ENCODE measurements around the gene TMC2.

DNA sequence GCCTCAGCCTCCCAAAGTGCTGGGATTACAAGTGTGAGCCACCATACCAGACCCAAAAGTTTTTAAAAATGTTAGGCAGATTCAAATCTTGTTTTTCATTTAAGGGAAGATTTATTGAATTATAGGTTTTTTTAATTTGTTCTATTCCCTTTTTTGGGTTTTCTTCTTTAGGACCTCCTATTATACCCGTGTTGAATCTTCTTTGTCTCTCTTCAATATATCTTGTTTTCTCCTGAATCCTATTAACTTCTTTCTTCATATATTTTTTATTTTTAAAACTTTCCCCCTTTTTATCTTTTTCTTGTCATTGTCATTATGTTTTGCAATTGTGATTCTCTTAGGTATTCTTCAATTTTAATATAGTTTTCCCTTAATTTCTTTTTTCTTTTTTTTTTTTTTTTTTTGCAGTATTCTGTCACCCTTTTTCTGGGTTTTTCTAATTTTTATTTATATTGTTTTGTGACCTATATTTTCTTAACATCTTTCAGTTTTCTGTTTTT, 70.2 kb downstream of the TMC2 start:
- TF ChIP-seq, protein P1, sequence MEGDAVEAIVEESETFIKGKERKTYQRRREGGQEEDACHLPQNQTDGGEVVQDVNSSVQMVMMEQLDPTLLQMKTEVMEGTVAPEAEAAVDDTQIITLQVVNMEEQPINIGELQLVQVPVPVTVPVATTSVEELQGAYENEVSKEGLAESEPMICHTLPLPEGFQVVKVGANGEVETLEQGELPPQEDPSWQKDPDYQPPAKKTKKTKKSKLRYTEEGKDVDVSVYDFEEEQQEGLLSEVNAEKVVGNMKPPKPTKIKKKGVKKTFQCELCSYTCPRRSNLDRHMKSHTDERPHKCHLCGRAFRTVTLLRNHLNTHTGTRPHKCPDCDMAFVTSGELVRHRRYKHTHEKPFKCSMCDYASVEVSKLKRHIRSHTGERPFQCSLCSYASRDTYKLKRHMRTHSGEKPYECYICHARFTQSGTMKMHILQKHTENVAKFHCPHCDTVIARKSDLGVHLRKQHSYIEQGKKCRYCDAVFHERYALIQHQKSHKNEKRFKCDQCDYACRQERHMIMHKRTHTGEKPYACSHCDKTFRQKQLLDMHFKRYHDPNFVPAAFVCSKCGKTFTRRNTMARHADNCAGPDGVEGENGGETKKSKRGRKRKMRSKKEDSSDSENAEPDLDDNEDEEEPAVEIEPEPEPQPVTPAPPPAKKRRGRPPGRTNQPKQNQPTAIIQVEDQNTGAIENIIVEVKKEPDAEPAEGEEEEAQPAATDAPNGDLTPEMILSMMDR (IDR thresholded peaks at IDR 0.05; ENCODE audit: low read depth, low read length, poor library complexity, severe bottlenecking), result no peak
- no peak for TF ChIP-seq EZH2phosphoT487 (IDR thresholded peaks at IDR 0.05; ENCODE audit: borderline replicate concordance, low read length)
